Ovary (tissue), 3 donors: Measurements from ENCODE around the gene CEBPG.

Experiments
- EP300 ChIP-seq: sonication (generic); formaldehyde crosslinking; IDR thresholded peaks from one replicate; pipeline ENCODE4 v1.6.1; 2017; ENCODE audit warnings: antibody characterized with exemption
- POLR2A ChIP-seq: fragments of 450-650 bp; IDR thresholded peaks from one replicate; pipeline ENCODE4 v1.6.1; 2017; ENCODE audit warnings: antibody characterized with exemption, mild to moderate bottlenecking, moderate library complexity
- TF ChIP-seq, protein P1 (sequence below), 3 donors: fragments of 450-650 bp in 2 of 3; fragments of 200-600 bp in 1 of 3; IDR thresholded peaks; one replicate each; pipeline versions ENCODE4 v1.5.1 to v1.8.0; 2016 to 2022; ENCODE audit warnings: antibody characterized with exemption in 3 of 3, mild to moderate bottlenecking in 1 of 3
- donor health status: DM: no; HTN: no; CAD: no.

DNA sequence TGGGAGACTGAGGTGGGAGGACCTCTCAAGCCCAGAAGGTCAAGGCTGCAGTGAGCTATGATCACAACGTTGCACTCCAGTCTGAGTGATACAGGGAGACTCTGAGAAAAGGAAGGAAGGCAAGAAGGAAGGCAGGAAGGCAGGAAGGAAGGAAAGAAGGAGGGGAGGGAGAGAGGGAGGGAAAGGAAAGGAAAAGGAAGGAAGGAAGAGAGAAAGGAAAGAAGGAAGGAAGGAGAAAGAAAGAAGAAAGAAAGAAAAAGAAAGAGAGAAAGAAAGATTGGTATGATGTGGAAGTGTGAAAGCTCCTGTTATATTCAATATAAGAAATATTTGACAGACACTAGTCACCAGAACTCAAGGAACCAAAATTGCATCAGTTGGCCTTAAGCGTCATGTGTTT, 32.5 kb upstream of the CEBPG start:
- TF ChIP-seq POLR2A (no peak), EP300 (no peak)
- TF ChIP-seq, protein P1, sequence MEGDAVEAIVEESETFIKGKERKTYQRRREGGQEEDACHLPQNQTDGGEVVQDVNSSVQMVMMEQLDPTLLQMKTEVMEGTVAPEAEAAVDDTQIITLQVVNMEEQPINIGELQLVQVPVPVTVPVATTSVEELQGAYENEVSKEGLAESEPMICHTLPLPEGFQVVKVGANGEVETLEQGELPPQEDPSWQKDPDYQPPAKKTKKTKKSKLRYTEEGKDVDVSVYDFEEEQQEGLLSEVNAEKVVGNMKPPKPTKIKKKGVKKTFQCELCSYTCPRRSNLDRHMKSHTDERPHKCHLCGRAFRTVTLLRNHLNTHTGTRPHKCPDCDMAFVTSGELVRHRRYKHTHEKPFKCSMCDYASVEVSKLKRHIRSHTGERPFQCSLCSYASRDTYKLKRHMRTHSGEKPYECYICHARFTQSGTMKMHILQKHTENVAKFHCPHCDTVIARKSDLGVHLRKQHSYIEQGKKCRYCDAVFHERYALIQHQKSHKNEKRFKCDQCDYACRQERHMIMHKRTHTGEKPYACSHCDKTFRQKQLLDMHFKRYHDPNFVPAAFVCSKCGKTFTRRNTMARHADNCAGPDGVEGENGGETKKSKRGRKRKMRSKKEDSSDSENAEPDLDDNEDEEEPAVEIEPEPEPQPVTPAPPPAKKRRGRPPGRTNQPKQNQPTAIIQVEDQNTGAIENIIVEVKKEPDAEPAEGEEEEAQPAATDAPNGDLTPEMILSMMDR (IDR thresholded peaks at IDR 0.05): no peak
